OCI-LY7 (cell line): ENCODE measurements around the gene COPS8. TPM values are rescaled to one million over a fixed set of nuclear protein-coding genes. Genes with fewer than 3 reads are reported as not detected.

Source experiments
- BruUV-seq: library from RNA; stranded (reverse); fragments of 400-500 nt; replicated peaks from 2 replicates; lab custom pipeline; 2021; lab: Mats Ljungman, UMichigan
- CTCF ChIA-PET: fragments of 300-600 bp; sonication (Branson Sonifier 250); formaldehyde crosslinking; loops from one replicate; lab custom pipeline; 2022; ENCODE audit warnings: antibody characterized with exemption; ENCODE audit not compliant: unreplicated experiment; lab: Charles Lee
- POLR2A ChIA-PET: fragments of 300-600 bp; sonication (Branson Sonifier 250); formaldehyde crosslinking; loops from one replicate; lab custom pipeline; 2022; ENCODE audit warnings: antibody characterized with exemption; lab: Charles Lee
- DNase-seq: peaks from one replicate; pipeline ENCODE4 v3.0.0-alpha.2; 2015; ENCODE audit warnings: low spot score
- H2AFZ ChIP-seq: fragments of 200-600 bp; sonication (generic), shearing (Covaris generic); 2 replicates; pipeline ENCODE4 v1.6.1; 2014; ENCODE audit warnings: mild to moderate bottlenecking, antibody characterized with exemption, low read length, moderate library complexity
- H3K27ac ChIP-seq: fragments of 200-600 bp; sonication (generic); 2 replicates; pipeline ENCODE4 v1.5.1; 2014; ENCODE audit warnings: mixed run types, low read depth, mild to moderate bottlenecking, moderate library complexity, low read length, inconsistent platforms; ENCODE audit not compliant: poor library complexity, severe bottlenecking
- H3K36me3 ChIP-seq: fragments of 200-600 bp; sonication (generic); 2 replicates; pipeline ENCODE4 v1.6.1; 2014; ENCODE audit warnings: mild to moderate bottlenecking, antibody characterized with exemption, low read length, moderate library complexity, mixed read lengths; ENCODE audit not compliant: insufficient read depth
- H3K4me1 ChIP-seq: fragments of 200-600 bp; sonication (generic); 2 replicates; pipeline ENCODE4 v1.5.1; 2014; ENCODE audit warnings: mild to moderate bottlenecking, low read length; ENCODE audit not compliant: insufficient read depth, poor library complexity, severe bottlenecking
- H3K4me2 ChIP-seq: fragments of 200-600 bp; sonication (generic); 2 replicates; pipeline ENCODE4 v1.6.1; 2014; ENCODE audit warnings: mild to moderate bottlenecking, low read length
- H3K4me3 ChIP-seq: fragments of 200-600 bp; sonication (generic); 2 replicates; pipeline ENCODE4 v1.5.1; 2014; ENCODE audit warnings: mild to moderate bottlenecking, low read depth, low read length; ENCODE audit not compliant: poor library complexity, severe bottlenecking
- H3K79me2 ChIP-seq: fragments of 200-600 bp; sonication (generic); 2 replicates; pipeline ENCODE4 v1.6.1; 2016; ENCODE audit warnings: low read depth, mild to moderate bottlenecking, low read length, moderate library complexity, mixed read lengths; ENCODE audit not compliant: insufficient read depth
- H3K9me2 ChIP-seq: fragments of 200-600 bp; sonication (generic); 2 replicates; pipeline ENCODE4 v1.6.1; 2016; ENCODE audit warnings: mild to moderate bottlenecking, low read length, mixed read lengths; ENCODE audit not compliant: insufficient read depth
- H3K9me3 ChIP-seq: fragments of 200-600 bp; sonication (generic); 2 replicates; pipeline ENCODE4 v1.6.1; 2014; ENCODE audit warnings: mild to moderate bottlenecking, mixed run types, low read length, mixed read lengths
- H4K20me1 ChIP-seq: fragments of 200-600 bp; sonication (generic); 2 replicates; pipeline ENCODE4 v1.6.1; 2014; ENCODE audit warnings: mild to moderate bottlenecking, antibody characterized with exemption, low read length, moderate library complexity, mixed read lengths; ENCODE audit not compliant: insufficient read depth
- EZH2phosphoT487 ChIP-seq: fragments of 200-600 bp; sonication (generic); IDR thresholded peaks from 2 replicates; pipeline ENCODE4 v1.6.1; 2018; ENCODE audit warnings: low read depth, borderline replicate concordance, mild to moderate bottlenecking, mixed run types, antibody characterized with exemption, low read length, moderate library complexity, mixed read lengths
- intact Hi-C: fragments of 100-400 bp; cut with micrococcal nuclease; formaldehyde crosslinking; loops from one replicate; pipeline ENCODE4 v1.10.0; 2022; ENCODE audit not compliant: unreplicated experiment
- total RNA-seq, 2 experiments: library from RNA; depleted of rRNA in 1 of 2; stranded (reverse); fragments of >200 nt in 1 of 2; shearing (Covaris generic) in 1 of 2; gene quantifications; 2 replicates each; pipeline ENCODE4 v1.2.3, GENCODE V29; 2014 to 2022
- TF ChIP-seq, protein P1 (sequence below): fragments of 200-600 bp; sonication (generic); conservative IDR thresholded peaks from 2 replicates; pipeline ENCODE4 v1.5.1; 2014; ENCODE audit warnings: mild to moderate bottlenecking, antibody characterized with exemption, low read length, moderate library complexity, mixed read lengths

Gene COPS8
- total RNA-seq, 2 experiments from 2014 or later: 58.8 to 117 TPM

DNA sequence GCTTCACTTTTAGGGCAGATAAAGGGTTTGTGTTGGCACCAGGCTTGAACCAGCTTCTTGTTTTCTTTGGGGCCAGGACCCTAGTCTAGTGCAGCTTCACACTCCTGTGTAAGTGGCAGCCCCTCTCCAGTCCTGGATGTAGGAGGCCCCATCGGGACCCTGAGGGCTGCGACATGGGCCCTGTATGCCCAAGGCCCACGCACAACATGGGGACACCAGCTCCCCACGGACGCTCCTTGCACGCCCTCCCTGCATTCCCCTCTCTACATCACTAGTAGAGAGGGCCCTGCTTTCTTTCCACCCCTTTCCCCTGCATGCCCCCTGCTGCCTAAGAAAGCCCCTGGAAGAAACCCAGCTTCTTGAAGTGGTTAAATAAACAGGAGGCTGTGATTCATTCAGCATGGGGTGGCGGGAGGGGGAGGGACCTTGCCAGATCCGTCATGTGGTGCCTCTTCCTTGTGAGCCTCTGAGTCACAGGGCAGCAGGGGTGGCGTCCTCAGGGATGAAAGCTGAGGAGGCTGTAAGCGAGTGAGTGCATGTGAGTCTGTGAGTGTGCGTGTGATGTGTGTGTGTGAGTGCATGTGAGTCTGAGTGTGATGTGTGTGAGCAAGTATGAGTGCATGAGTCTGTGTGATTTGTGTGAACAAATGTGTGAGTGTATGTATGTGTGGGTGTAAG lies 42.5 kb downstream of the COPS8 start:
- intact Hi-C loops: loop anchor here (10.0 kb wide), 1 partner anchor 447 kb away; no protein-coding TSS in a partner anchor
- no peaks in the 10 kb centered on the region for H3K79me2 ChIP-seq
- no TSS peak for BruUV-seq
- 0 out of 2 replicates have a peak, but pooled peaks cover 3% of the 10 kb centered on the region for H3K9me3 ChIP-seq
- H4K20me1 ChIP-seq: no peaks in the 10 kb centered on the region
- no peak overlapping the region for H2AFZ ChIP-seq
- no peak overlapping the region for H3K27ac ChIP-seq
- H3K4me1 ChIP-seq: no peaks in the 10 kb centered on the region
- no peaks in the 10 kb centered on the region for H3K9me2 ChIP-seq
- ChIA-PET POLR2A (no interaction called here), CTCF (no interaction called here)
- no peak overlapping the region for H3K4me2 ChIP-seq
- H3K4me3 ChIP-seq: no peak overlapping the region
- DNase-seq: no peak
- TF ChIP-seq, protein P1, sequence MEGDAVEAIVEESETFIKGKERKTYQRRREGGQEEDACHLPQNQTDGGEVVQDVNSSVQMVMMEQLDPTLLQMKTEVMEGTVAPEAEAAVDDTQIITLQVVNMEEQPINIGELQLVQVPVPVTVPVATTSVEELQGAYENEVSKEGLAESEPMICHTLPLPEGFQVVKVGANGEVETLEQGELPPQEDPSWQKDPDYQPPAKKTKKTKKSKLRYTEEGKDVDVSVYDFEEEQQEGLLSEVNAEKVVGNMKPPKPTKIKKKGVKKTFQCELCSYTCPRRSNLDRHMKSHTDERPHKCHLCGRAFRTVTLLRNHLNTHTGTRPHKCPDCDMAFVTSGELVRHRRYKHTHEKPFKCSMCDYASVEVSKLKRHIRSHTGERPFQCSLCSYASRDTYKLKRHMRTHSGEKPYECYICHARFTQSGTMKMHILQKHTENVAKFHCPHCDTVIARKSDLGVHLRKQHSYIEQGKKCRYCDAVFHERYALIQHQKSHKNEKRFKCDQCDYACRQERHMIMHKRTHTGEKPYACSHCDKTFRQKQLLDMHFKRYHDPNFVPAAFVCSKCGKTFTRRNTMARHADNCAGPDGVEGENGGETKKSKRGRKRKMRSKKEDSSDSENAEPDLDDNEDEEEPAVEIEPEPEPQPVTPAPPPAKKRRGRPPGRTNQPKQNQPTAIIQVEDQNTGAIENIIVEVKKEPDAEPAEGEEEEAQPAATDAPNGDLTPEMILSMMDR: no peak
- no peak for TF ChIP-seq EZH2phosphoT487
- no peaks in the 10 kb centered on the region for H3K36me3 ChIP-seq

- H4K20me1 ChIP-seq: no peaks in the 10 kb centered on the region
- H3K4me2 ChIP-seq: no peak overlapping the region
- TF ChIP-seq, protein P1: no peak
- TF ChIP-seq EZH2phosphoT487: no peak
- intact Hi-C loops: loop anchor here (10.0 kb wide), 1 partner anchor 446 kb away; no protein-coding TSS in a partner anchor
- 0 out of 2 replicates have a peak, but pooled peaks cover 9% of the 10 kb centered on the region for H3K9me3 ChIP-seq
- no peak for DNase-seq
- H3K4me1 ChIP-seq: no peaks in the 10 kb centered on the region
- H3K27ac ChIP-seq: no peak overlapping the region
- H2AFZ ChIP-seq: no peak overlapping the region
- no peaks in the 10 kb centered on the region for H3K79me2 ChIP-seq
- H3K36me3 ChIP-seq: no peaks in the 10 kb centered on the region
- H3K9me2 ChIP-seq: no peaks in the 10 kb centered on the region
- ChIA-PET CTCF (no interaction called here), POLR2A (no interaction called here)
- BruUV-seq: no TSS peak
- no peak overlapping the region for H3K4me3 ChIP-seq
Observed at GRCh38 chr2:237128845-237129592, 43.3 kb downstream of the COPS8 start.
